B cell (primary cell): ENCODE data around the gene DCHS2. TPM values are rescaled to one million over a fixed set of nuclear protein-coding genes. Genes with fewer than 3 reads are reported as not detected.

Experiments
- ATAC-seq: fragments of 200-7000 bp; cut with Tn5 transposase; one replicate; pipeline ENCODE4 v1.10.0; 2021; ENCODE audit warnings: low read depth, mild to moderate bottlenecking, moderate number of reproducible peaks, moderate library complexity
- CTCF ChIA-PET: fragments of 350-600 bp; sonication (Branson Sonifier 250); formaldehyde crosslinking; loops from one replicate; lab custom pipeline; 2021; ENCODE audit warnings: antibody characterized with exemption, inconsistent platforms; lab: Charles Lee
- POLR2A ChIA-PET: fragments of 350-600 bp; sonication (Branson Sonifier 250); formaldehyde crosslinking; loops from one replicate; lab custom pipeline; 2021; ENCODE audit warnings: antibody characterized with exemption; lab: Charles Lee
- DNase-seq: peaks from one replicate; pipeline ENCODE4 v3.0.0; 2013
- H2AFZ ChIP-seq: 2 replicates; pipeline ENCODE4 v1.6.1; 2012; ENCODE audit warnings: mild to moderate bottlenecking, low read depth, low read length; ENCODE audit not compliant: insufficient read depth, poor library complexity, severe bottlenecking
- H3K27ac ChIP-seq, 2 donors: 1 replicate in 1 of 2; 2 replicates in 1 of 2; pipeline ENCODE4 v1.5.1; 2012 to 2013; ENCODE audit warnings: low read length in 2 of 2, mild to moderate bottlenecking in 2 of 2, moderate library complexity in 1 of 2
- H3K27me3 ChIP-seq, 4 experiments: fragments of 200-600 bp in 1 of 4; sonication (generic) in 1 of 4; replicated peaks in 1 of 4; 1 replicate in 2 of 4; 2 replicates in 2 of 4; pipeline versions ENCODE4 v1.6.1 to v1.7.0; 2013 to 2016; ENCODE audit warnings: low read length in 3 of 4, mild to moderate bottlenecking in 2 of 4, mixed read lengths in 1 of 4, moderate library complexity in 1 of 4; ENCODE audit not compliant: insufficient read depth in 4 of 4, control insufficient read depth in 3 of 4; ENCODE audit errors: control extremely low read depth in 1 of 4
- H3K36me3 ChIP-seq, 2 experiments: replicated peaks in 1 of 2; 1 replicate in 1 of 2; 2 replicates in 1 of 2; pipeline versions ENCODE4 v1.6.1 to v1.7.1; 2013; ENCODE audit warnings: low read length in 1 of 2; ENCODE audit not compliant: insufficient read depth in 2 of 2, control insufficient read depth in 1 of 2; ENCODE audit errors: control extremely low read depth in 1 of 2, extremely low read depth in 1 of 2
- H3K4me1 ChIP-seq, 2 donors: fragments of 200-600 bp in 1 of 2; sonication (generic) in 1 of 2; 1 replicate in 1 of 2; 2 replicates in 1 of 2; pipeline versions ENCODE4 v1.5.1 to v1.6.1; 2013 to 2017; ENCODE audit warnings: low read length in 2 of 2; ENCODE audit not compliant: control insufficient read depth in 2 of 2, insufficient read depth in 2 of 2
- H3K4me2 ChIP-seq: replicated peaks from 2 replicates; pipeline ENCODE3; 2012; ENCODE audit warnings: mild to moderate bottlenecking, low read depth, low read length; ENCODE audit not compliant: poor library complexity, severe bottlenecking
- H3K4me3 ChIP-seq, 5 experiments: fragments of 200-600 bp in 1 of 5; sonication (generic) in 1 of 5; 1 replicate in 3 of 5; 2 replicates in 2 of 5; pipeline versions ENCODE4 v1.5.1 to v1.7.0; 2011 to 2016; ENCODE audit warnings: low read length in 4 of 5, mild to moderate bottlenecking in 4 of 5, low read depth in 2 of 5, control low read depth in 1 of 5, moderate library complexity in 1 of 5; ENCODE audit not compliant: insufficient read depth in 1 of 5; ENCODE audit errors: control extremely low read depth in 1 of 5, extremely low read depth in 1 of 5
- H3K79me2 ChIP-seq: fragments of 200-600 bp; sonication (generic); one replicate; pipeline ENCODE4 v1.6.0; 2016; ENCODE audit warnings: low read length; ENCODE audit not compliant: control insufficient read depth, insufficient read depth
- H3K9ac ChIP-seq: fragments of 200-600 bp; sonication (generic); 2 replicates; pipeline ENCODE4 v1.6.1; 2017; ENCODE audit warnings: mild to moderate bottlenecking, low read length, moderate library complexity
- H3K9me3 ChIP-seq, 3 donors: one replicate each; pipeline versions ENCODE4 v1.6.1 to v1.7.1; 2013; ENCODE audit warnings: low read length in 2 of 3; ENCODE audit not compliant: control insufficient read depth in 2 of 3, insufficient read depth in 1 of 3; ENCODE audit errors: control extremely low read depth in 1 of 3
- H4K20me1 ChIP-seq: 2 replicates; pipeline ENCODE4 v1.6.0; 2012; ENCODE audit warnings: mild to moderate bottlenecking, low read length; ENCODE audit not compliant: insufficient read depth, control insufficient read depth, poor library complexity, severe bottlenecking
- H3K27ac Mint-ChIP-seq: one replicate; pipeline ENCODE4 v1.8.0; 2021; ENCODE audit warnings: mixed read lengths
- H3K27me3 Mint-ChIP-seq: one replicate; pipeline ENCODE4 v1.8.0; 2021; ENCODE audit warnings: mixed read lengths
- H3K4me1 Mint-ChIP-seq: one replicate; pipeline ENCODE4 v1.8.0; 2021; ENCODE audit warnings: mixed read lengths
- H3K4me3 Mint-ChIP-seq: one replicate; pipeline ENCODE4 v1.8.0; 2021; ENCODE audit warnings: mixed read lengths
- H3K9me3 Mint-ChIP-seq: one replicate; pipeline ENCODE4 v1.8.0; 2022; ENCODE audit warnings: mixed read lengths; ENCODE audit not compliant: insufficient read depth
- EZH2 ChIP-seq: IDR thresholded peaks from 2 replicates; pipeline ENCODE4 v1.6.1; 2012; ENCODE audit warnings: borderline replicate concordance, low read depth, mild to moderate bottlenecking, moderate library complexity, low read length; ENCODE audit not compliant: insufficient read depth, poor library complexity, severe bottlenecking
- WGBS: methylation state at CpG from one replicate; pipeline ENCODE4 v1.1.5; 2013; ENCODE audit warnings: missing lambda C conversion rate; ENCODE audit not compliant: insufficient coverage; 5-methylcytosine and 5-hydroxymethylcytosine counted together
- intact Hi-C: fragments of 100-400 bp; cut with micrococcal nuclease; formaldehyde crosslinking; loops from one replicate; pipeline ENCODE4 v1.10.0; 2022
- polyA plus RNA-seq: library from polyadenylated mRNA; depleted of rRNA; stranded (reverse); fragments of >200 nt; gene quantifications from 2 replicates; pipeline ENCODE4 v1.2.3, GENCODE V29; 2012
- total RNA-seq, 2 donors: library from RNA; stranded (reverse); fragments of 120-200 nt in 1 of 2; gene quantifications; 1 replicate in 1 of 2; 2 replicates in 1 of 2; pipeline versions ENCODE4 v1.2.3 to v1.2.4, GENCODE V29; 2013 to 2022
- TF ChIP-seq, protein P1 (sequence below): fragments of 200-600 bp; IDR thresholded peaks from one replicate; pipeline ENCODE4 v1.8.0; 2022; ENCODE audit warnings: antibody characterized with exemption, mild to moderate bottlenecking

DCHS2 gene
- total and polyA plus RNA-seq, 2 donors (not counting 1 experiment from before 2014, with no cell fraction given) = 0.02 to 0.06 TPM

DNA sequence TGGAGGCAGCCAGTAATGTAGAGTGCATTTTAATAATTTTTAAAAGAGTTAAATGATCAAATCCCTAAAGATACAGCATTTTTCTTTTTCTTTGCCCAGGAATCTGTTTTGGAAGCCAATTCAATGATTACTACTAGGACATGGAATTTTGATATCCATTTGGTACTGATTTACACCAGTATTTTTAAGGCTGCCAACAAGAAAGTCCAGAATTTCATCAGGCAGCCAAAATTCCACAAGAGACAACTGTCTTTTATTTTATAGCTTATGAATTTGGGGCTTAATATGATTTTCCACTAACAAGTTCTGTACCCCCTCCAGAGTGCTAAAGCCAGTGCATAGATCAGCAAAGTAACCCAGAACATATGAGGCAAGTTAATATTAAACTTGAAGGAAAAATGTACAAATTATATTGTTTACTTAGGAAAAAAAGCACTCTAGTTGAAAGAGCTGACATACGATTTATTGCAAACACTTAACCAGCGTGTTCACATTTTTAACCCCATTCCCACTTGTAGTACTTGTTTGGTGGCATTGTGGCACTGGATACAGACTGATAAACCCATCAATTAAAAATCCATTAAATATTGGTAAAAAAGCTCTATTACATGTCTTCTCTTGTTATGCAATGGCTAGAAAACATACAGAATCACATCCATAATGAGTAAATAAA is 259.7 kb downstream of the DCHS2 start:
- H3K4me1 Mint-ChIP-seq = no peaks in the 10 kb centered on the region
- peaks cover 22% of the 10 kb centered on the region for H3K27me3 Mint-ChIP-seq
- ATAC-seq (no peak), DNase-seq (no peak)
- ChIA-PET CTCF (no interaction called here), POLR2A (no interaction called here)
- H3K27ac ChIP-seq = no peak overlapping the region
- no peaks in the 10 kb centered on the region for H3K9me3 Mint-ChIP-seq
- no peaks in the 10 kb centered on the region for H3K36me3 ChIP-seq
- no peaks in the 10 kb centered on the region for H3K79me2 ChIP-seq
- H4K20me1 ChIP-seq = no peaks in the 10 kb centered on the region
- no peak overlapping the region for H3K4me3 ChIP-seq
- no peak overlapping the region for H3K4me2 ChIP-seq
- no peak overlapping the region for H3K9ac ChIP-seq
- WGBS = no CpG with 5 or more reads among the region's 2 CpGs
- H3K27ac Mint-ChIP-seq = no peak overlapping the region
- H3K9me3 ChIP-seq = no peaks in the 10 kb centered on the region
- no peak overlapping the region for H2AFZ ChIP-seq
- no peak for TF ChIP-seq EZH2
- TF ChIP-seq, protein P1, sequence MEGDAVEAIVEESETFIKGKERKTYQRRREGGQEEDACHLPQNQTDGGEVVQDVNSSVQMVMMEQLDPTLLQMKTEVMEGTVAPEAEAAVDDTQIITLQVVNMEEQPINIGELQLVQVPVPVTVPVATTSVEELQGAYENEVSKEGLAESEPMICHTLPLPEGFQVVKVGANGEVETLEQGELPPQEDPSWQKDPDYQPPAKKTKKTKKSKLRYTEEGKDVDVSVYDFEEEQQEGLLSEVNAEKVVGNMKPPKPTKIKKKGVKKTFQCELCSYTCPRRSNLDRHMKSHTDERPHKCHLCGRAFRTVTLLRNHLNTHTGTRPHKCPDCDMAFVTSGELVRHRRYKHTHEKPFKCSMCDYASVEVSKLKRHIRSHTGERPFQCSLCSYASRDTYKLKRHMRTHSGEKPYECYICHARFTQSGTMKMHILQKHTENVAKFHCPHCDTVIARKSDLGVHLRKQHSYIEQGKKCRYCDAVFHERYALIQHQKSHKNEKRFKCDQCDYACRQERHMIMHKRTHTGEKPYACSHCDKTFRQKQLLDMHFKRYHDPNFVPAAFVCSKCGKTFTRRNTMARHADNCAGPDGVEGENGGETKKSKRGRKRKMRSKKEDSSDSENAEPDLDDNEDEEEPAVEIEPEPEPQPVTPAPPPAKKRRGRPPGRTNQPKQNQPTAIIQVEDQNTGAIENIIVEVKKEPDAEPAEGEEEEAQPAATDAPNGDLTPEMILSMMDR = no peak
- intact Hi-C loops = no loop called here
- no peaks in the 10 kb centered on the region for H3K4me1 ChIP-seq
- no peak overlapping the region for H3K4me3 Mint-ChIP-seq
- peaks cover 0 to 3% (median 0%) of the 10 kb centered on the region in 4 experiments for H3K27me3 ChIP-seq

DNA sequence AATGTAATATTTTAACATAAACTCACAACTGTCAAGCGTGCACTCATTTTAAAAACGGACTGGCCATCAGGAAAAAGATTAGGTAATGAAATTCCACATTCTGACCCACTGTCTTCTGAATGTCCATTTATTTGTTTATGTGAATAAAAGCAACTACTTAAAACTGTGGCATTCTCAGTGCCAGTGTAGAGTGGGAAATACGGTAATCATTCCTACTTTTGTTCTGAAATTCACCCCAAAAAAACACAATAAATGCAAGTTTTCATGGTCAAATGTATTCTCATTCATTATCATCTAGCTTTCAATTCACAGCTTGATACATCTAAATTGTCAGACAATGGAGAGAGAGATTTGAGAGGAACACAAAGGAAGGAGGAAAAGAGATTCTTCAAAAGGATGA is 260.9 kb downstream of the DCHS2 start:
- Mint-ChIP-seq H3K9me3 (no peaks in the 10 kb centered on the region), H3K4me3 (no peak overlapping the region), H3K4me1 (no peaks in the 10 kb centered on the region), H3K27me3 (peaks cover 22% of the 10 kb centered on the region), H3K27ac (no peak overlapping the region)
- Histone ChIP-seq H3K36me3 (no peaks in the 10 kb centered on the region), H3K79me2 (no peaks in the 10 kb centered on the region), H4K20me1 (no peaks in the 10 kb centered on the region), H3K27ac (no peak overlapping the region), H3K4me2 (no peak overlapping the region), H3K9me3 (no peaks in the 10 kb centered on the region), H3K9ac (no peak overlapping the region), H3K4me1 (no peaks in the 10 kb centered on the region), H3K27me3 (peaks cover 0 to 3% (median 0%) of the 10 kb centered on the region in 4 experiments), H3K4me3 (no peak overlapping the region), H2AFZ (no peak overlapping the region)
- WGBS = no CpG with 5 or more reads among the region's 3 CpGs
- CTCF ChIA-PET = no interaction called here
- POLR2A ChIA-PET = no interaction called here
- DNase-seq = no peak
- no peak for ATAC-seq
- intact Hi-C loops = no loop called here
- TF ChIP-seq EZH2 = no peak
- TF ChIP-seq, protein P1 = no peak
